ENCODE data around the gene GGTLC2.
"Not testable (repeated sequence)": the region's sequence is repeated elsewhere in the genome, so short reads cannot be mapped to it uniquely, and the experiment has no call there.

GGTLC2 gene

GRCh38 chr22:22644314-22644713 is at the start of gene GGTLC2:
GGTLC2 (plus strand) TSS chr22:22644614; CDS start chr22:22646346, 1,732 bp downstream.
- not testable (repeated sequence) for DNase-seq

- DNase-seq: no peak
These were observed 49.2 kb upstream of the GGTLC2 start for GRCh38 chr22:22595001-22595835.

GRCh38 chr22:22598144-22598543 is 46.3 kb upstream of the GGTLC2 start:
- no peak for DNase-seq

GRCh38 chr22:22599248-22599647 is 45.2 kb upstream of the GGTLC2 start:
- DNase-seq: no peak

- DNase-seq: no peak
These were observed 43.7 kb upstream of the GGTLC2 start for GRCh38 chr22:22600531-22601261.

- DNase-seq: no peak
These were observed 40.9 kb upstream of the GGTLC2 start for GRCh38 chr22:22603470-22603947.

- DNase-seq: no peak
These were observed 39.9 kb upstream of the GGTLC2 start for GRCh38 chr22:22604326-22605073.

- no peak for DNase-seq
These were observed 39.4 kb upstream of the GGTLC2 start for GRCh38 chr22:22605074-22605404.

GRCh38 chr22:22608022-22608421 is 36.4 kb upstream of the GGTLC2 start:
- DNase-seq: not testable (repeated sequence)

GRCh38 chr22:22609291-22609690 is 35.1 kb upstream of the GGTLC2 start:
- DNase-seq: no peak

GRCh38 chr22:22612516-22612915 is 31.9 kb upstream of the GGTLC2 start:
- DNase-seq: no peak

- DNase-seq: no peak
These were observed 30.3 kb upstream of the GGTLC2 start for GRCh38 chr22:22614065-22614464.

- DNase-seq: no peak
These were observed 27.8 kb upstream of the GGTLC2 start for GRCh38 chr22:22616636-22617035.

GRCh38 chr22:22618448-22618847 is 26.0 kb upstream of the GGTLC2 start:
- DNase-seq: no peak

- no peak for DNase-seq
These were observed 25.5 kb upstream of the GGTLC2 start for GRCh38 chr22:22618923-22619322.

- no peak for DNase-seq
These were observed 24.5 kb upstream of the GGTLC2 start for GRCh38 chr22:22619765-22620414.

- DNase-seq: not testable (repeated sequence)
These were observed 15.6 kb upstream of the GGTLC2 start for GRCh38 chr22:22628546-22629495.

- DNase-seq: not testable (repeated sequence)
These were observed 13.2 kb upstream of the GGTLC2 start for GRCh38 chr22:22631223-22631652.

- DNase-seq: not testable (repeated sequence)
These were observed 12.2 kb upstream of the GGTLC2 start for GRCh38 chr22:22632226-22632625.

GRCh38 chr22:22633533-22633932 is 10.9 kb upstream of the GGTLC2 start:
- DNase-seq: not testable (repeated sequence)

- DNase-seq: not testable (repeated sequence)
These were observed 8.2 kb upstream of the GGTLC2 start for GRCh38 chr22:22636260-22636659.
